Activated effector memory CD4-positive, alpha-beta T cell treated with Interleukin-2 at 50 U/mL for 16 hours (primary cell): ENCODE data around the gene PRRC2B.
"Not testable (repeated sequence)": the region's sequence is repeated elsewhere in the genome, so short reads cannot be mapped to it uniquely, and the experiment has no call there.

Experiments
- DNase-seq: peaks from one replicate; pipeline ENCODE4 v3.0.0-alpha.2; 2020

PRRC2B gene

GRCh38 chr9:131438190-131438589 is 44.3 kb downstream of the PRRC2B start:
- DNase-seq, result no peak

GRCh38 chr9:131439224-131439623 is 45.3 kb downstream of the PRRC2B start:
- DNase-seq, result no peak

GRCh38 chr9:131441441-131441840 is 47.6 kb downstream of the PRRC2B start:
- no peak for DNase-seq

GRCh38 chr9:131442351-131442750 is 48.5 kb downstream of the PRRC2B start:
- DNase-seq, result no peak

- DNase-seq, result no peak
These were observed 49.8 kb downstream of the PRRC2B start for GRCh38 chr9:131443648-131444047.

- no peak for DNase-seq
These were observed 52.4 kb downstream of the PRRC2B start for GRCh38 chr9:131446276-131446675.

GRCh38 chr9:131447148-131447547 is 53.3 kb downstream of the PRRC2B start:
- no peak for DNase-seq

GRCh38 chr9:131447600-131447999 is 53.7 kb downstream of the PRRC2B start:
- no peak for DNase-seq

- no peak for DNase-seq
These were observed 54.9 kb downstream of the PRRC2B start for GRCh38 chr9:131448818-131449217.

GRCh38 chr9:131449276-131449675 is 55.4 kb downstream of the PRRC2B start:
- no peak for DNase-seq

- DNase-seq, result no peak
These were observed 60.1 kb downstream of the PRRC2B start for GRCh38 chr9:131454028-131454427.

GRCh38 chr9:131455655-131456054 is 61.8 kb downstream of the PRRC2B start:
- DNase-seq, result not testable (repeated sequence)

GRCh38 chr9:131457746-131458145 is 63.9 kb downstream of the PRRC2B start:
- DNase-seq, result no peak

- no peak for DNase-seq
These were observed 65.2 kb downstream of the PRRC2B start for GRCh38 chr9:131459056-131459455.

- no peak for DNase-seq
These were observed 67.3 kb downstream of the PRRC2B start for GRCh38 chr9:131461166-131461565.

GRCh38 chr9:131464354-131465000 is 70.6 kb downstream of the PRRC2B start:
- DNase-seq, result no peak

- no peak for DNase-seq
These were observed 71.5 kb downstream of the PRRC2B start for GRCh38 chr9:131465401-131465800.

GRCh38 chr9:131467214-131467935 is 73.5 kb downstream of the PRRC2B start:
- DNase-seq, result no peak

GRCh38 chr9:131468031-131468430 is 74.1 kb downstream of the PRRC2B start:
- DNase-seq, result no peak

GRCh38 chr9:131469356-131469755 is 75.5 kb downstream of the PRRC2B start:
- no peak for DNase-seq

- no peak for DNase-seq
These were observed 76.1 kb downstream of the PRRC2B start for GRCh38 chr9:131469951-131470350.

GRCh38 chr9:131470581-131470991 is 76.7 kb downstream of the PRRC2B start:
- no peak for DNase-seq

- DNase-seq, result not testable (repeated sequence)
These were observed 78.2 kb downstream of the PRRC2B start for GRCh38 chr9:131472085-131472484.

GRCh38 chr9:131473198-131473885 is 79.5 kb downstream of the PRRC2B start:
- DNase-seq, result no peak
